ENCODE results near the gene ATP5MC3.

The ATP5MC3 gene

GRCh38 chr2:175169191-175169590, 12.3 kb downstream of the ATP5MC3 start:
- Histone ChIP-seq H3K9me2 (replicated peaks; ENCODE audit: control insufficient read depth, low read length) (no peaks in the 10 kb centered on the region), H3K27me3 (ENCODE audit: control insufficient read depth, low read length) (no peaks in the 10 kb centered on the region), H4K20me1 (ENCODE audit: control insufficient read depth, insufficient read depth, low read depth, low read length) (peaks cover 13% of the 10 kb centered on the region; the same call in 1 of the 2 replicates), H3K4me2 (ENCODE audit: low read length) (peak overlapping the region; percentile 76), H3K79me2 (ENCODE audit: control insufficient read depth, low read length) (peaks cover 47% of the 10 kb centered on the region), H3K27ac (ENCODE audit: low read depth, low read length) (no peak overlapping the region), H3K9me3 (ENCODE audit: control insufficient read depth, insufficient read depth, low read length) (no peaks in the 10 kb centered on the region), H3K36me3 (ENCODE audit: control insufficient read depth, low read length) (peaks cover 23% of the 10 kb centered on the region), H3K4me1 (ENCODE audit: control insufficient read depth, low read length) (peaks cover 27% of the 10 kb centered on the region), H3F3A (ENCODE audit: control insufficient read depth, insufficient read depth) (peaks cover 34% of the 10 kb centered on the region), H3K4me3 (ENCODE audit: low read length) (peak overlapping the region; percentile 92)
- TF ChIP-seq, protein P1, sequence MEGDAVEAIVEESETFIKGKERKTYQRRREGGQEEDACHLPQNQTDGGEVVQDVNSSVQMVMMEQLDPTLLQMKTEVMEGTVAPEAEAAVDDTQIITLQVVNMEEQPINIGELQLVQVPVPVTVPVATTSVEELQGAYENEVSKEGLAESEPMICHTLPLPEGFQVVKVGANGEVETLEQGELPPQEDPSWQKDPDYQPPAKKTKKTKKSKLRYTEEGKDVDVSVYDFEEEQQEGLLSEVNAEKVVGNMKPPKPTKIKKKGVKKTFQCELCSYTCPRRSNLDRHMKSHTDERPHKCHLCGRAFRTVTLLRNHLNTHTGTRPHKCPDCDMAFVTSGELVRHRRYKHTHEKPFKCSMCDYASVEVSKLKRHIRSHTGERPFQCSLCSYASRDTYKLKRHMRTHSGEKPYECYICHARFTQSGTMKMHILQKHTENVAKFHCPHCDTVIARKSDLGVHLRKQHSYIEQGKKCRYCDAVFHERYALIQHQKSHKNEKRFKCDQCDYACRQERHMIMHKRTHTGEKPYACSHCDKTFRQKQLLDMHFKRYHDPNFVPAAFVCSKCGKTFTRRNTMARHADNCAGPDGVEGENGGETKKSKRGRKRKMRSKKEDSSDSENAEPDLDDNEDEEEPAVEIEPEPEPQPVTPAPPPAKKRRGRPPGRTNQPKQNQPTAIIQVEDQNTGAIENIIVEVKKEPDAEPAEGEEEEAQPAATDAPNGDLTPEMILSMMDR (IDR thresholded peaks at IDR 0.05; ENCODE audit: low read depth, low read length, poor library complexity, severe bottlenecking): no peak
- TF ChIP-seq EZH2phosphoT487 (IDR thresholded peaks at IDR 0.05; ENCODE audit: borderline replicate concordance, low read length): no peak

DNA sequence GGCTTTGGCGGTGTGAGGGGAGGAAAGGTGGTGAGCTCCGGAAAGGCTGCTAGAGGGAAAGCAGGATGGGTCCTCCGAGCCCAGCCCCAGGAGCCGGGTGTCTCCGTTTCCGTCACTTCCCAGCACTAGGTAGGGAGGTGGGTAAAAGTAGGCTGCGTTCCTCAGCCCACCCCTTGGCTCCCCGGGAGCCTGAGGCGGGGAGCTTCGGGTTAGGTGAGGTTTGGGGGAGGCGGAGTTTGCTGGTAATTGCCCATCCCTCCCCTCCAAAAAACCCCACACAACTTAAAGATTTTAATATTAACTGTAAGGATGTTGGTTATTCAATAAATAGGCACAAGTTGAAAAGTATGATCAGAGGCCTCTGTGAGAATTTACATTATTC, 13.0 kb downstream of the ATP5MC3 start:
- Histone ChIP-seq H3K27me3 (ENCODE audit: control insufficient read depth, low read length) (no peaks in the 10 kb centered on the region), H4K20me1 (ENCODE audit: control insufficient read depth, insufficient read depth, low read depth, low read length) (peaks cover 13% of the 10 kb centered on the region; the same call in 1 of the 2 replicates), H3K9me3 (ENCODE audit: control insufficient read depth, insufficient read depth, low read length) (no peaks in the 10 kb centered on the region), H3K4me2 (ENCODE audit: low read length) (peak overlapping the region; percentile 76), H3K79me2 (ENCODE audit: control insufficient read depth, low read length) (peaks cover 52% of the 10 kb centered on the region), H3K9me2 (replicated peaks; ENCODE audit: control insufficient read depth, low read length) (no peaks in the 10 kb centered on the region), H3K4me3 (ENCODE audit: low read length) (peak overlapping the region; percentile 92), H3F3A (ENCODE audit: control insufficient read depth, insufficient read depth) (peaks cover 31% of the 10 kb centered on the region), H3K36me3 (ENCODE audit: control insufficient read depth, low read length) (peaks cover 22% of the 10 kb centered on the region), H3K27ac (ENCODE audit: low read depth, low read length) (peak overlapping the region; percentile 53), H3K4me1 (ENCODE audit: control insufficient read depth, low read length) (peaks cover 27% of the 10 kb centered on the region)
- TF ChIP-seq, protein P1 (IDR thresholded peaks at IDR 0.05; ENCODE audit: low read depth, low read length, poor library complexity, severe bottlenecking): no peak
- TF ChIP-seq EZH2phosphoT487 (IDR thresholded peaks at IDR 0.05; ENCODE audit: borderline replicate concordance, low read length): no peak

GRCh38 chr2:175167792-175168563, 13.5 kb downstream of the ATP5MC3 start, which contains the start of gene ATF2:
Gene ATF2 (minus strand): TSS chr2:175168203. CDS start chr2:175136443, 31,760 bp downstream.
- TF ChIP-seq, protein P1 (IDR thresholded peaks at IDR 0.05; ENCODE audit: low read depth, low read length, poor library complexity, severe bottlenecking): no peak
- TF ChIP-seq EZH2phosphoT487 (IDR thresholded peaks at IDR 0.05; ENCODE audit: borderline replicate concordance, low read length): no peak
- peaks cover 13% of the 10 kb centered on the region; the same call in 1 of the 2 replicates for H4K20me1 ChIP-seq (ENCODE audit: control insufficient read depth, insufficient read depth, low read depth, low read length)
- H3K4me1 ChIP-seq (ENCODE audit: control insufficient read depth, low read length): peaks cover 27% of the 10 kb centered on the region
- H3K27ac ChIP-seq (ENCODE audit: low read depth, low read length): peak within 1 kb of the TSS; percentile 72
- peaks cover 25% of the 10 kb centered on the region for H3F3A ChIP-seq (ENCODE audit: control insufficient read depth, insufficient read depth)
- peaks cover 58% of the 10 kb centered on the region for H3K79me2 ChIP-seq (ENCODE audit: control insufficient read depth, low read length)
- H3K27me3 ChIP-seq (ENCODE audit: control insufficient read depth, low read length): no peaks in the 10 kb centered on the region
- H3K36me3 ChIP-seq (ENCODE audit: control insufficient read depth, low read length): peaks cover 22% of the 10 kb centered on the region
- H3K9me2 ChIP-seq (replicated peaks; ENCODE audit: control insufficient read depth, low read length): no peaks in the 10 kb centered on the region
- H3K4me2 ChIP-seq (ENCODE audit: low read length): peak within 1 kb of the TSS; percentile 76
- peak within 1 kb of the TSS; percentile 100 for H3K4me3 ChIP-seq (ENCODE audit: low read length)
- H3K9me3 ChIP-seq (ENCODE audit: control insufficient read depth, insufficient read depth, low read length): no peaks in the 10 kb centered on the region

Data from DOHH2 (cell line).